A549 (cell line): Measurements from ENCODE around the gene PTPN5.

ENCODE experiments used
- CHD2 ChIP-seq: fragments of 150-350 bp; IDR thresholded peaks from 2 replicates; pipeline ENCODE4 v1.6.1; 2014; ENCODE audit warnings: low read length; ENCODE audit not compliant: partially characterized antibody
- CTCF ChIP-seq: fragments of >200 bp; sonication (Bioruptor Twin); formaldehyde crosslinking; IDR thresholded peaks from 3 replicates; pipeline ENCODE4 v1.5.1; 2016
- EP300 ChIP-seq, 2 experiments: fragments of >200 bp; sonication (Bioruptor Twin); formaldehyde crosslinking; IDR thresholded peaks; 2 replicates in 1 of 2; 3 replicates in 1 of 2; pipeline ENCODE4 v1.6.1; 2016 to 2017
- MYC ChIP-seq: IDR thresholded peaks from 2 replicates; pipeline ENCODE4 v1.6.1; 2012; ENCODE audit warnings: mild to moderate bottlenecking, inconsistent platforms, low read length, improper control_type of control experiment, borderline replicate concordance
- NFE2L2 ChIP-seq: fragments of 150-350 bp; conservative IDR thresholded peaks from 2 replicates; pipeline ENCODE4 v1.6.1; 2014; ENCODE audit warnings: low read length
- NPAS2 ChIP-seq: fragments of 250-450 bp; sonication (Bioruptor Pico); IDR thresholded peaks from 2 replicates; pipeline ENCODE4 v1.8.0; 2022; ENCODE audit warnings: mild to moderate bottlenecking, moderate library complexity, borderline replicate concordance
- PHF8 ChIP-seq: fragments of 200-600 bp; sonication (generic); IDR thresholded peaks from 2 replicates; pipeline ENCODE4 v1.6.1; 2016; ENCODE audit warnings: low read depth, mild to moderate bottlenecking, antibody characterized with exemption, moderate library complexity, borderline replicate concordance
- POLR2A ChIP-seq: IDR thresholded peaks from 2 replicates; pipeline ENCODE4 v1.6.1; 2012; ENCODE audit warnings: mild to moderate bottlenecking, low read length
- TF ChIP-seq, protein P1 (sequence below): fragments of 450-650 bp; IDR thresholded peaks from 2 replicates; pipeline ENCODE4 v1.6.1; 2014; ENCODE audit warnings: antibody characterized with exemption

GRCh38 chr11:18772211-18772610 lies 19.4 kb downstream of the PTPN5 start:
- TF ChIP-seq CTCF: no peak
- no peak for TF ChIP-seq MYC
- TF ChIP-seq EP300 (IDR thresholded peaks at IDR 0.05): no peak
- TF ChIP-seq CHD2: no peak
- no peak for TF ChIP-seq POLR2A
- TF ChIP-seq PHF8: no peak
- TF ChIP-seq NFE2L2: no peak
- no peak for TF ChIP-seq NPAS2
- TF ChIP-seq, protein P1, sequence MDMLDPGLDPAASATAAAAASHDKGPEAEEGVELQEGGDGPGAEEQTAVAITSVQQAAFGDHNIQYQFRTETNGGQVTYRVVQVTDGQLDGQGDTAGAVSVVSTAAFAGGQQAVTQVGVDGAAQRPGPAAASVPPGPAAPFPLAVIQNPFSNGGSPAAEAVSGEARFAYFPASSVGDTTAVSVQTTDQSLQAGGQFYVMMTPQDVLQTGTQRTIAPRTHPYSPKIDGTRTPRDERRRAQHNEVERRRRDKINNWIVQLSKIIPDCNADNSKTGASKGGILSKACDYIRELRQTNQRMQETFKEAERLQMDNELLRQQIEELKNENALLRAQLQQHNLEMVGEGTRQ: no peak
